Stimulated activated CD4-positive, alpha-beta T cell treated with anti-CD3 and anti-CD28 coated beads, Interleukin-4, amount 100 ng/mL, for 4 hours (primary cell): ENCODE results near the gene AVPR2.
A peak's percentile ranks its signal among the peaks of the same experiment; 100 is the strongest.

ENCODE experiments used
- DNase-seq, 2 experiments: peaks; one replicate each; pipeline ENCODE4 v3.0.0-alpha.2; 2020

Gene AVPR2

GRCh38 chrX:153934762-153935325 is 30.4 kb downstream of the AVPR2 start, which contains the start of gene NAA10:
NAA10 (minus strand) TSS chrX:153935037; CDS start chrX:153934904, 133 bp downstream.
- peak in 1 of 2 experiments; percentile 66 for DNase-seq

- DNase-seq = peak in 1 of 2 experiments; percentile 66
These were observed 30.9 kb downstream of the AVPR2 start for GRCh38 chrX:153935326-153935851.

- DNase-seq = no peak
These were observed 32.6 kb downstream of the AVPR2 start for GRCh38 chrX:153937056-153937455.

- no peak for DNase-seq
These were observed 33.8 kb downstream of the AVPR2 start for GRCh38 chrX:153938226-153938786.

GRCh38 chrX:153939573-153939972 is 35.1 kb downstream of the AVPR2 start:
- no peak for DNase-seq

- no peak for DNase-seq
These were observed 37.1 kb downstream of the AVPR2 start for GRCh38 chrX:153941336-153942252.

GRCh38 chrX:153944140-153944799 is 39.8 kb downstream of the AVPR2 start, which contains the start of gene RENBP:
RENBP (minus strand) TSS chrX:153944643; CDS start chrX:153944610, 33 bp downstream.
- peak; percentile 41 to 47 for DNase-seq

- no peak for DNase-seq
These were observed 40.3 kb downstream of the AVPR2 start for GRCh38 chrX:153944800-153945150.

- DNase-seq = no peak
These were observed 41.8 kb downstream of the AVPR2 start for GRCh38 chrX:153945956-153946943.

GRCh38 chrX:153947009-153947769 is 42.7 kb downstream of the AVPR2 start:
- DNase-seq = peak; percentile 68 to 75

GRCh38 chrX:153948002-153948466 is 43.6 kb downstream of the AVPR2 start:
- DNase-seq = no peak

- DNase-seq = no peak
These were observed 44.7 kb downstream of the AVPR2 start for GRCh38 chrX:153948847-153949805.

GRCh38 chrX:153950127-153950526 is 45.7 kb downstream of the AVPR2 start:
- no peak for DNase-seq

GRCh38 chrX:153951683-153952372 is 47.4 kb downstream of the AVPR2 start:
- no peak for DNase-seq

GRCh38 chrX:153952373-153953026 is 48.0 kb downstream of the AVPR2 start:
- no peak for DNase-seq

GRCh38 chrX:153953342-153953830 is 48.9 kb downstream of the AVPR2 start:
- peak; percentile 66 to 69 for DNase-seq

GRCh38 chrX:153953892-153954557 is 49.6 kb downstream of the AVPR2 start:
- DNase-seq = no peak
